Stimulated activated CD8-positive, alpha-beta memory T cell treated with anti-CD3 and anti-CD28 coated beads, Interleukin-7, amount 100 ng/mL, for 24 hours (primary cell): ENCODE results near the gene MAPKAP1.

Experiments
- DNase-seq: peaks from one replicate; pipeline ENCODE4 v3.0.0-alpha.2; 2020; ENCODE audit warnings: low read depth

Gene MAPKAP1

GRCh38 chr9:125447202-125447802, 259.7 kb downstream of the MAPKAP1 start:
- DNase-seq, result no peak

DNA sequence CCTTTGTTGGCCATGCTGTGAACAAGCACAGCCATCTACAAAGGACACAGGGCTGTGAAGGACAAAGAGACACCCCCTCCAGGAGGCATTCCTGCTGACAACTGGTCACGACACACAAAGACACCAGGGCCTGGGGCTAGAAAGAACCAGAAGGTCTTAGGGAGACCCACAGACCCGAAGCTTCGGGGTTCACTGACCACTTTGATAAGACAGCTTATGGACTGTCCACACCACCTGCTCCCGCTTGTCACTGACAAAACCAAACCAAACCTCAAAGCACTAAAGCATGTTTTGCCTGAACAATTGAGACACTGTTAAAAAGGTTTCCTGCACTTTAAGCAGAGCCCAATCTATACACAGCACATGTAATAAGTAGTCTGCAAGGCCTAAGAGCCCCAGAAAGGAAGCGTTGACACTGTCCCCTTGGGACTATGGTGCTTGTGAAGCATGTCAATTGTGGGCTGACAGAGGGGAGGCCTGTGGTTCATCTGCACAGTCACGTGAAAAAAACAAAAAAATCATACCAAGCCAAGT, 260.4 kb downstream of the MAPKAP1 start:
- DNase-seq, result no peak

DNA sequence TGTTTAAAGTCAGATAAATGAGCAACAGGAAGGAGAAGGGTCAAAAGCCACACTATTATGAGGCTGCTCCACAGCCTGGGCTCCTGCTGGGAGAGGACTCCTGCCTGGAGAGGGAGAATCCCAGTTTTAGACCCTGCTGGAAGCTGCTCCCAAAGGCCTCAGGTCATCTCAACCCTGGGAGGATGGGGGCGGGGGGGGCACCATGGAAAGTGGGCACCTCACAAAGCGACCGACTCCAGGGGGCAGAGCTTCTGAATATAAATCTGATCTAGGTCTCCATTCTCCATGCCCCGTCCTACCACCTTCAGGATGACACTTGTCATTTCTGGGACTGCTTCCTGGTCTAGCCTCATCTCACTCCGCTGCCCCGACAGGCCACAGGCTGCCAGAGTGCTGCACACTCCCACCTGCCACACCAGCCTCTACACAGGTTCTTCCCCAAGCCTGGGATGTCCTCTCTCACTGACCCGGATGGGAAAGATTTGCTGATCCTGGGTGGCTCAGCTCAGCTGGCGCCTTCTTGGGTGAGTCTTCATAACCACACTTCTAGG, 262.0 kb downstream of the MAPKAP1 start:
- DNase-seq, result no peak

DNA sequence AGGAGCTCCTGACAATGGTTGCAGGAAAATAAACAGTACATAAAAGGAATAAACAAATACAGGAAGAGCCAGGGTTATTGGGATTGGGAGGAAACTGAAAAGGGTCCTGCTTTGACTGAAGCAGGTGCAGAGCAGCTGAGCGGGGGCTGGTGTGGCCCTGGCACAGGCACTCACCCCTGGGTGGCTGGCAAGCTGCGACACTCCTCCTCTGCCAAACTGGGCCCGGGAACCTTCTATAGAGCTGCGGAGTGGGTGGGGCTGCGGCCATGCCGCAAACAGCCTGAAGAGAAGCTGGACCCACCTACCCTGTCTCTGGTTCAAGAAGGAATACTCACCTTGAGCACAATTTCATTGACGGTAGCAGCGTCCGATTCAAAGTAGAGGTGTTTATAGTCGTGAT, 262.8 kb downstream of the MAPKAP1 start:
- DNase-seq, result no peak

- DNase-seq, result no peak
Measured at GRCh38 chr9:125443367-125443766, 263.6 kb downstream of the MAPKAP1 start.

GRCh38 chr9:125442452-125442851, 264.6 kb downstream of the MAPKAP1 start:
- DNase-seq, result no peak

GRCh38 chr9:125440411-125440810, 266.6 kb downstream of the MAPKAP1 start:
- no peak for DNase-seq

DNA sequence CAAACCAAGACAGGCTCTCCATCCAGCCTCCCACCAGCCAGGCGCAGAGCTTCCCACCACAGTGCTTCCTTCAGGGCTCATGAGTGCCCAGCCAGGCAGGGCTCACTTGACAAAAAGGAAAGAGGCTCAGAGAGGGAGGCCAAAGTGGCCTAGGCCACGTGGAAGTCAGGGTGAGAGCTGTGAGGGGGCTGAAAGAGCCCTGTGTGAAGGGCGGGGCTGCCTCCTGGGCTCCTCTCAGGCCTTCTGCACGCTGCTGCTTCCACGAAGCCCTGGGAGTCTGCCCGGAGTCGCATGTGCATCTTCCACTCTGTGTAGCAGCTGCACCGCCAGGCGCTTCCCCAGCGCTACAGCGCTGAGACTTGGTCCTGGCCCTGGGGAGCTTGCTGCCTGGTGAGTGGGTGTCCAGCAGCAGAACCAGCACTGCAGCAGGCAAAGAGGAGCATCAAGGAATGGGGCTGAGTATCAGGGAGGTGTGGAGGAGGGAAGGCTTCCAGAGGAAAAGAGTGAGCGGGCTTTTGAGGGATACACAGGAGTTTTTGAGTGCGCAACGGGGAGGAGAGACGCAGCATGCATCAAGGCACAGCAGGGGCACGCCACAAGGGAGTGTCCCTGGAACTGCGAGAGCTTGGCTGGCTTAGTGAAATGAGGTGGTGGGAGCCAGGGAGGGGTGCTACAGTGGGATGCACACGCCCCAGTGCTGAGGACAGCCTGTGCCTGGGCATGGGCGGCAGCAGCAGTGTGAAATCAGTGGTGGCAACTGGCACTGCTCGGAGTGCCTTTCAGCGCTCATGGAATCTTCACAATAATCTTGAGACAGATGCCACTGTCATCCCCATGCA, 267.4 kb downstream of the MAPKAP1 start:
- no peak for DNase-seq

DNA sequence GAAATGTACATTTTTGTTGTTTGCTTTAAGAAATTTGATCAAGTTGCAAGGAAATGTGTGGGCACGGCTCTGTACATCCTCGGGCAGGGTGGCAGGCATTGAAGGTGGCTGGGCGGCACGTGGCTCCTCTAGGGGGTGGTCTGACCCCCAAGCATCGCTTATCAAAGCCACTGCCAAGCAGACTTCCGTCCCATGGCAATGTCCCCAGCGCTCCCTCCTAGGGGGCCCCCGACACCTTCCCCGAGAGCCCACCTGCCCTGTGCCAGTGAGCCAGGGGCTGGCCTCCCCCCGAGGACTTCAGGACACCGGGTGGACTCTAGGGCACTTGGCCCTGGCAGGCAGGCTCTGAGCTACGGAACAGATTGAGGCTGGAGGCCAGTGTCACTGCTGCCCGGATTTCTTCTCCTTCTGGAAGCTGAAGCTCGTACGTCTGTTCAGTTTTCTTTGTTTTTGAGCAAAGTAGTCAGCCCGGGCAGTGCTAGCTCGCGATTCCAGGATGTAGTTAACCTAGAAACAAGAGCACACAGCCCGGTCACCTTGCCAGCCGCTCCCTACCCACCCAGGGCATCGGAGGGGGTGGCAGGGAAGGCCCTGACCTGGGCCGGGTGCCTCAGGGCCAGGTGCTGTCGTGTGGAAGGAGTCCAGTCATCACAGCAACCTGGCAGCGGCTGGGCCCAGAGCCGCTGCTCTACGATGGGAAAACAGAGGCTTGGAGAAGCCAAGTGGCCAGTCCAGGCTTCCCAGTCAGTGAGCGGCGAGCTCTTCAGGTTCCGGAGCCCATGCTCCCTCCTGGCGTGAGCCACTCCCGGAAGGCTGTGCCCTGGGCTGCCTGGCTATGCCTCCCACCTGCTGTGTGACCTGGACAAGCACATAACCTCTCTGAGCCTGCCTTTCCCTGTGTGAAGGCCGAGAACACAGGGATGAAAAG, 268.2 kb downstream of the MAPKAP1 start:
- no peak for DNase-seq

DNA sequence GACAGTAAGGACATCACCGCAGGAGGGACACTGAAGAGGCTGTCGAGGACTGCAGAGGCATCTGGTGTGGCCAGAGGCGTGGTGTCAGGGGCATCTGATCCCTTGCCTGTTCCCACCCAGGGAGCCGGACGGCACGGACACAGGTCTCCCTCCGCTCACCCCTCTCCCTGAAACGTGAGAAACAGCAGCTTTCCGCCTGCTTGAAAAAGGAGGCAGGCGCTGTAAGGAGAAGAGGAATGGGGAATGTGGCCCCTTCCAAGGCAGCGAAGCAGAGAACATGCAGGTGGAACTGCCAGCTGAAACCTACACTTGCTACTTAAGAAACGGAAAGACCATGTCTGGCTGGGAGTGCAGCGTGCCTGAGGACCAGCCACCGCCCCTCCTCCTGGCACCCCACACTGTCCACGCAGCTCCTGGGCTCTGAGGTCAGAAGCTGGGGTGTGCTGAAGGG, 269.2 kb downstream of the MAPKAP1 start:
- DNase-seq, result no peak

GRCh38 chr9:125436613-125437443, 270.2 kb downstream of the MAPKAP1 start:
- no peak for DNase-seq

- DNase-seq, result no peak
Measured at GRCh38 chr9:125435776-125436612, 271.0 kb downstream of the MAPKAP1 start.

DNA sequence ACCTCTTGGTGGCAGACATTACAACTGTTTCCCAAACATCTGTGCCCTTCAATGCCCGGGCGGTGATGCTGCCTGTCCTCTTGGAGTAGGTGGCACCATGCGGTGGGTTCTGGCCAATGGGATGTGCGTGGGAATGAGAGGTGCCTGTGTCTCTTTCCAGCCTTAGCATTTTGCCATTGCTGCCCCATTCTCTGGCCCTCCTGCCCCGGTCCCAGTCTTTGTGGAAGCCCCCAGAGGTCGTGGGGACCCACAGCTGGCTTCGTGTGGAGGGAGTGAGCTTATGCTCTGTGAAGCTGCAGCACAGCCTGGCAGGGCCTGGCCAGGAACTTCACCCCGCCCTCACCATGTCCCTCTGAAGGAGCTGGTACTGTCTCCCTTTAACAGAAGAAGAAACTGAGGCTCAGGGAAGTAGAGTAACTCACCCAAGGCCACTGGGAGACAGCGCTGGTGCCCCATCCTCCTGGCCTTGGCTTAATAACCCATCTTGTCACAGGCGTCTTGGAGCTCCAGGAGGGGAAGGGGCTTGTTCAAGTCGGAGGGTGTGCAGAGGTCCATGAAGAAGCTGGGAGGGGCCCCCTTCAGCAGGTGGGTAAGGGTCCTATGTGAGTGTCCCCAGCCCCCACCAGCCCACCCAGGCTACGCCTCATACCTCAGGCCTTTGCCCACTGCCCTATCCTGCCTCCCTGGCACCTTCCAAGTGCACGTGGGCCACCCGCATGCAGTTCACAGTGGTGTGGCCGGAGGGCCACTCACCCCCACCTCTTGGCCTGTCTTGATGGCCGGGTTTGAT, 271.8 kb downstream of the MAPKAP1 start:
- no peak for DNase-seq

GRCh38 chr9:125433461-125434011, 273.5 kb downstream of the MAPKAP1 start:
- no peak for DNase-seq

DNA sequence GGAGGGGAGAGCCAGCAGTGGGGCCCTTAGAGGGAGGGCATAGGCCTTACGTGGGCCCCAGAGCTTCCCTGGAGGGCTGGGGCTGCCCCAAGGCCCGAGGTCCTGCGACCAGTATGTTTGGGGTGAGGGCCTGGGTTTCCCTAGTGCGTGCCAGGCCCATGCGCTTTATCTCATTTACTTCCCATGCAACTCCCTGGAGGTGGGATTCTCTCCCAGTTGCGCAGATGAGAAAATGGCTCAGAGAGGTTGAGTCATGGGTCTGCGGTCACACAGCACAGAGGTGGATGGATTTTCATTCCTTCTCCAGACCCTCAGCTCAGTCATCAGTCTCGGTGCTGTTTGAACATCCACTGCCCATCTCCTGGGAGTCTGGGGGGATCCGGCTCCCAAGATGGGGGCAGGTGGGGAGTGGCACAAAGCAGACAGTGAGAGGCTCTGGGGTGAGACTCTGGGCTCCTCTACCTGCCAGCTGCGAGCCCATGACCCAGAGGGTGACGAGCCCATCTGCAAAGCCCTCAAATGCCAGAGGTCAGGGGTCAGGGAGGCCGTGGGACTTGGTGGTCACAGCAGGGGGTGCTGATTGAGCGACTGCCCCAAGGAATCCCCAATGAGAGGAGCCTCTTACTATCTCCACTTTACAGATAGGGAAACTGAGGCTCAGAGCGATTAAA, 274.2 kb downstream of the MAPKAP1 start:
- DNase-seq, result no peak

DNA sequence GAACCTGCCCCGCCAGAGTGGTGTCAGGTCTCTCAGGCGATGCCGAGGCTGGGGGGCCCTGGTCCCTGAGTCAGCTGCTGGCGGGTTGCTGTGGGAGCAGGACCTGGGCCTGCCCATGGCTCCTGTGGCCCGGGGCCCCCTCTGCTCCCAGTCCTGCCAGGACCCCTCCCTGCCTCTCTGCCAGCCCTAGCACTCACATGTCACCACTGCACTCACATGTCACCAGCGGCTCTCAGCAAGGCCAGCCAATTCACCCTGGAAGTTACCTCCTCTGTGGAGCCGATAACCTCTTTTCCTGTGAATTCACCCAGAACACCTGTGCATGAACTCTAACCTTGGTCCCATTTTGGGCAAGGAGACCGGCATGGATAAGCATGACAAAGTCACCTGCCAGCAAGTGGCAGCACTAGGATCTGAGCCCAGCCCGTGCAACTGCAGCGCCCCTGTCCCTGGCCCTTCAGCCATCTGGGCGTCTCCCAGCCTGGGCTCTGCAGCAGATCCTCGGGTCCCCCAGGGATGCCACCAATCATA, 275.2 kb downstream of the MAPKAP1 start:
- DNase-seq, result no peak

DNA sequence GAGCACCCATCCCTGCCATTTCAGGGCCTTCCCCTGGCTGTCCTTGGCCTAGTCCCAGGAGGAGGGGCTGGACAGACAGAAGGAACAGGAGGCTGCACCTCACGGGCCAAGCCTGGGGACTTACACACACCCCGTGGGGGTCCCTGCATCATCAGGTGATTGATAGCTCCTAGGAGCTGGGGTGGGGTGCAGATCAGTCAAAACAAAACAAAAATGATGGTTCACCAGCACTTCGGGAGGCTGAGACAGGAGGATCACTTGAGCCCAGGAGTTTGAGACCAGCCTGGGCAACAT, 276.0 kb downstream of the MAPKAP1 start:
- DNase-seq, result no peak
